ENCODE results near the gene MRPL43.

GRCh38 chr10:100969187-100970075, 17.9 kb downstream of the MRPL43 start, which contains the start of gene SEMA4G:
- TF ChIP-seq JUN (IDR thresholded peaks at IDR 0.05; ENCODE audit: borderline replicate concordance, low read depth, low read length) (no peak), JUN (CRISPR knock-in tag; IDR thresholded peaks at IDR 0.05; ENCODE audit: borderline replicate concordance) (no peak), CBX8 (IDR thresholded peaks at IDR 0.05; ENCODE audit: borderline replicate concordance, extremely low read depth, low read depth, low read length, poor library complexity, severe bottlenecking) (no peak), POLR2A (conservative IDR thresholded peaks at IDR 0.05) (no peak), RAD51 (IDR thresholded peaks at IDR 0.05; ENCODE audit: borderline replicate concordance, low read depth) (no peak), CTCF (IDR thresholded peaks at IDR 0.05 in 2 of 3, conservative IDR thresholded peaks at IDR 0.05 in 1 of 3; ENCODE audit: insufficient read depth in 2 of 3, low read depth in 1 of 3, low read length in 3 of 3) (peak; percentile 57 to 71 (median 67)), EZH2 (IDR thresholded peaks at IDR 0.05; ENCODE audit: borderline replicate concordance, low read depth, low read length) (no peak), SMAD2 (IDR thresholded peaks at IDR 0.05; ENCODE audit: low read depth, low read length) (no peak), MAFK (IDR thresholded peaks at IDR 0.05; ENCODE audit: low read length) (no peak), MXI1 (IDR thresholded peaks at IDR 0.05; ENCODE audit: low read depth, low read length) (no peak), CHCHD3 (CRISPR knock-in tag; IDR thresholded peaks at IDR 0.05) (no peak), MXD1 (CRISPR knock-in tag; IDR thresholded peaks at IDR 0.05; ENCODE audit: borderline replicate concordance, poor library complexity, severe bottlenecking) (no peak)
